HG03469 (cell line): ENCODE measurements around the gene RHO.

Source experiments
- ATAC-seq: cut with Tn5 transposase; IDR thresholded peaks from one replicate; pipeline ENCODE4 v1.9.1; 2021; ENCODE audit warnings: mild to moderate bottlenecking, moderate library complexity, moderate number of reproducible peaks; ENCODE audit not compliant: unreplicated experiment

RHO gene

GRCh38 chr3:129558081-129558771, 29.8 kb downstream of the RHO start:
- no peak for ATAC-seq

- ATAC-seq: no peak
These were observed 30.5 kb downstream of the RHO start for GRCh38 chr3:129558772-129559564.

- no peak for ATAC-seq
These were observed 31.2 kb downstream of the RHO start for GRCh38 chr3:129559565-129560079.

GRCh38 chr3:129560269-129560787, 31.9 kb downstream of the RHO start:
- no peak for ATAC-seq

- ATAC-seq: no peak
These were observed 32.6 kb downstream of the RHO start for GRCh38 chr3:129560911-129561594.

GRCh38 chr3:129561619-129562248, 33.3 kb downstream of the RHO start:
- no peak for ATAC-seq

GRCh38 chr3:129562803-129563202, 34.4 kb downstream of the RHO start:
- ATAC-seq: no peak

- no peak for ATAC-seq
These were observed 34.9 kb downstream of the RHO start for GRCh38 chr3:129563332-129563731.

GRCh38 chr3:129563850-129564535, 35.6 kb downstream of the RHO start:
- ATAC-seq: no peak

GRCh38 chr3:129564981-129565644, 36.7 kb downstream of the RHO start:
- no peak for ATAC-seq

GRCh38 chr3:129565902-129566301, 37.5 kb downstream of the RHO start:
- ATAC-seq: no peak

- no peak for ATAC-seq
These were observed 38.8 kb downstream of the RHO start for GRCh38 chr3:129567176-129567705.

GRCh38 chr3:129567939-129568338, 39.5 kb downstream of the RHO start:
- no peak for ATAC-seq

- no peak for ATAC-seq
These were observed 41.4 kb downstream of the RHO start for GRCh38 chr3:129569856-129570255.

GRCh38 chr3:129571605-129572547, 43.4 kb downstream of the RHO start:
- ATAC-seq: no peak

GRCh38 chr3:129572603-129573002, 44.2 kb downstream of the RHO start:
- no peak for ATAC-seq

- ATAC-seq: no peak
These were observed 45.1 kb downstream of the RHO start for GRCh38 chr3:129573493-129573892.

- ATAC-seq: no peak
These were observed 45.8 kb downstream of the RHO start for GRCh38 chr3:129574206-129574605.
